RWPE2 (cell line): ENCODE results near the gene KANSL1L.

ENCODE experiments used
- ATAC-seq: fragments of 200-7000 bp; cut with Tn5 transposase; 3 replicates; pipeline ENCODE4 v1.9.1; 2021; ENCODE audit warnings: low read depth
- DNase-seq: peaks from one replicate; pipeline ENCODE4 v3.0.0-alpha.2; 2020; ENCODE audit warnings: low spot score
- H3K27ac ChIP-seq: fragments of 450-650 bp; 2 replicates; pipeline ENCODE4 v1.5.1; 2017; ENCODE audit warnings: mild to moderate bottlenecking; ENCODE audit not compliant: poor library complexity, severe bottlenecking
- H3K27me3 ChIP-seq: fragments of 250-450 bp; sonication (Bioruptor Pico); 2 replicates; pipeline ENCODE4 v1.5.1; 2021; ENCODE audit warnings: mild to moderate bottlenecking, moderate library complexity; ENCODE audit not compliant: insufficient read depth, poor library complexity, severe bottlenecking
- H3K36me3 ChIP-seq: fragments of 250-450 bp; sonication (Bioruptor Pico); 2 replicates; pipeline ENCODE4 v1.5.1; 2020; ENCODE audit warnings: low read depth, mild to moderate bottlenecking, moderate library complexity
- H3K4me1 ChIP-seq: fragments of 250-450 bp; sonication (Bioruptor Pico); 2 replicates; pipeline ENCODE4 v1.5.1; 2021; ENCODE audit warnings: mild to moderate bottlenecking, moderate library complexity; ENCODE audit not compliant: insufficient read depth, poor library complexity, severe bottlenecking
- H3K4me3 ChIP-seq: fragments of 250-450 bp; sonication (Bioruptor Pico); 2 replicates; pipeline ENCODE4 v1.5.1; 2021; ENCODE audit warnings: mild to moderate bottlenecking, moderate library complexity; ENCODE audit not compliant: severe bottlenecking
- H3K9me3 ChIP-seq: fragments of 250-450 bp; sonication (Bioruptor Pico); 2 replicates; pipeline ENCODE4 v1.5.1; 2021; ENCODE audit warnings: mild to moderate bottlenecking, moderate library complexity; ENCODE audit not compliant: severe bottlenecking
- TF ChIP-seq, protein P1 (sequence below): fragments of 450-650 bp; IDR thresholded peaks from one replicate; pipeline ENCODE4 v1.5.1; 2017; ENCODE audit warnings: mild to moderate bottlenecking, moderate library complexity; ENCODE audit not compliant: poor library complexity, severe bottlenecking

KANSL1L gene

DNA sequence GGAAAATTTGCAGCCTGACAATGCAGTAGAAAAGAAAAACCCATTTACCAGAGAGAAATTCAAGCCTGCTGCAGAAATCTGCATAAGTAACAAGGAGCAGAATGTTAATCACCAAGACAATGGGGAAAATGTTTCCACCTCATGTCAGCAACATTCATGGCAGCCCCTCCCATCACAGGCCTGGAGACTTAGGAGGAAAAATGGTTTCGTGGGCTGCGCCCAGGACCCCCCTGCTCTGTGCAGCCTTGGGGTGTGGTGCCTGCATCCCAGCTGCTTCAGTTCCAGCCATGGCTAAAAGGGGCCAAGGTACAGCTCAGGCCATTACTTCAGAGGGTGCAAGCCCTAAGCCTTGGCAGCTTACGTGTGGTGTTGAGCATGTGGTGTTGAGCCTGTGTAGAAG, 115.4 kb downstream of the KANSL1L start:
- no peak for DNase-seq
- ATAC-seq: no peak
- Histone ChIP-seq H3K36me3 (no peaks in the 10 kb centered on the region), H3K4me1 (no peaks in the 10 kb centered on the region), H3K27me3 (no peaks in the 10 kb centered on the region), H3K4me3 (no peak overlapping the region), H3K9me3 (no peaks in the 10 kb centered on the region), H3K27ac (no peak overlapping the region)
- TF ChIP-seq, protein P1, sequence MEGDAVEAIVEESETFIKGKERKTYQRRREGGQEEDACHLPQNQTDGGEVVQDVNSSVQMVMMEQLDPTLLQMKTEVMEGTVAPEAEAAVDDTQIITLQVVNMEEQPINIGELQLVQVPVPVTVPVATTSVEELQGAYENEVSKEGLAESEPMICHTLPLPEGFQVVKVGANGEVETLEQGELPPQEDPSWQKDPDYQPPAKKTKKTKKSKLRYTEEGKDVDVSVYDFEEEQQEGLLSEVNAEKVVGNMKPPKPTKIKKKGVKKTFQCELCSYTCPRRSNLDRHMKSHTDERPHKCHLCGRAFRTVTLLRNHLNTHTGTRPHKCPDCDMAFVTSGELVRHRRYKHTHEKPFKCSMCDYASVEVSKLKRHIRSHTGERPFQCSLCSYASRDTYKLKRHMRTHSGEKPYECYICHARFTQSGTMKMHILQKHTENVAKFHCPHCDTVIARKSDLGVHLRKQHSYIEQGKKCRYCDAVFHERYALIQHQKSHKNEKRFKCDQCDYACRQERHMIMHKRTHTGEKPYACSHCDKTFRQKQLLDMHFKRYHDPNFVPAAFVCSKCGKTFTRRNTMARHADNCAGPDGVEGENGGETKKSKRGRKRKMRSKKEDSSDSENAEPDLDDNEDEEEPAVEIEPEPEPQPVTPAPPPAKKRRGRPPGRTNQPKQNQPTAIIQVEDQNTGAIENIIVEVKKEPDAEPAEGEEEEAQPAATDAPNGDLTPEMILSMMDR: no peak

DNA sequence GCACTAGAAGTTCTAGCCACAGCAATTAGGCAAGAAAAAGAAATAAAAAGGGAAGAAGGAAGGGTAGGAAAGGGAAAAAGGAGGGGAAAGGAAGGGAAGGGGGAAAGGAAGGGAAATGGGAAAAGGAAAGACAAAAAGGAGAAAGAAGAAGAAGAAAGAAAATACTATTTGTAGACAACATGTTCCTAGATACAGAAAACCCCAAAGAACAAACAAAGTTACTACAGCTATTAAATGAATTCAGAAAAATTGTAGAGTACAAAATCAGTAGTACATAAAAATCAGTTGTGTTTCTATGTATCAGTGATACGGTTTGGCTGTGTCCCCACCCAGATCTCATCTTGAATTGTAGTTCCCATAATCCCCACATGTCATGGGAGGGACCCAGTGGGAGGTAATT, 116.5 kb downstream of the KANSL1L start:
- Histone ChIP-seq H3K4me3 (no peak overlapping the region), H3K4me1 (no peaks in the 10 kb centered on the region), H3K9me3 (no peaks in the 10 kb centered on the region), H3K36me3 (no peaks in the 10 kb centered on the region), H3K27me3 (no peaks in the 10 kb centered on the region), H3K27ac (no peak overlapping the region)
- ATAC-seq (no peak), DNase-seq (no peak)
- TF ChIP-seq, protein P1: no peak

DNA sequence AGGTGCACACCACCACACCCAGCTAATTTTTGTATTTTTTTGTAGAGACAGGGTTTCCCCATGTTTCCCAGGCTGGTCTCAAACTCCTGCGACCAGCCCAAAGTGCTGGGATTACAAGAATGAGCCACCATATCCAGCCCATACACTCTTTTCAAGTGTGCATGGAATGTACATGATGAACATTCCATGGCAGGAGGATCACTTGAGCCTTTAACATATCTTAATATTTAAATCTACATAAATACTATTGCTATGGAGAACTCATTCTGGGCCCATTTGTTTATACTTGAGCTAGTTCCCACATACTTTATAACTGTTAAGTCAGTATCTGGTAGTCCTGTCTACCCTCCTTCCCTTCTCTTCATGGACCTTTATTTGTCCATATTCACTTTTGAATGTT, 120.3 kb downstream of the KANSL1L start:
- no peaks in the 10 kb centered on the region for H3K27me3 ChIP-seq
- no peak overlapping the region for H3K27ac ChIP-seq
- H3K36me3 ChIP-seq: no peaks in the 10 kb centered on the region
- H3K9me3 ChIP-seq: no peaks in the 10 kb centered on the region
- no peaks in the 10 kb centered on the region for H3K4me1 ChIP-seq
- ATAC-seq (no peak), DNase-seq (no peak)
- H3K4me3 ChIP-seq: no peak overlapping the region
- TF ChIP-seq, protein P1: no peak

DNA sequence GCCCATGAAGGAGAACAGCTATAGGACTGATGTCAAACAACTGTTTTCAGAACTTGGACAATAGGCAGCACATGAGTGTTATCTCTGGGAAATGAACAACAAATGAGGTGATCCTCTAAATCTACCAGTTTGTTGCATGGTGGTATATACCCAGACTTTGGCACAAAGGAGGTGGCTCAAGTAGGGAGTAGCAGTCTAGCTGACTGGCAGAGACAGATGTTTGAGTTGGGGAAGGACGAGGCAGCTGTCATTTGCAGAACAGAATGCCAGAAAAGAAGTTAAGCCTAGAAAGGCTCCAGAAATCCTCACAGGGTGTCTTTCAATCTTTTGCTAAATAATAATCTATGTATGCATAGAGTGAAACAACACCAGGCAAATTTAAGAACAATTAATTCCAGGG, 121.4 kb downstream of the KANSL1L start:
- Histone ChIP-seq H3K9me3 (no peaks in the 10 kb centered on the region), H3K36me3 (no peaks in the 10 kb centered on the region), H3K4me3 (no peak overlapping the region), H3K4me1 (no peaks in the 10 kb centered on the region), H3K27me3 (no peaks in the 10 kb centered on the region), H3K27ac (no peak overlapping the region)
- DNase-seq: no peak
- TF ChIP-seq, protein P1: no peak
- ATAC-seq: no peak

DNA sequence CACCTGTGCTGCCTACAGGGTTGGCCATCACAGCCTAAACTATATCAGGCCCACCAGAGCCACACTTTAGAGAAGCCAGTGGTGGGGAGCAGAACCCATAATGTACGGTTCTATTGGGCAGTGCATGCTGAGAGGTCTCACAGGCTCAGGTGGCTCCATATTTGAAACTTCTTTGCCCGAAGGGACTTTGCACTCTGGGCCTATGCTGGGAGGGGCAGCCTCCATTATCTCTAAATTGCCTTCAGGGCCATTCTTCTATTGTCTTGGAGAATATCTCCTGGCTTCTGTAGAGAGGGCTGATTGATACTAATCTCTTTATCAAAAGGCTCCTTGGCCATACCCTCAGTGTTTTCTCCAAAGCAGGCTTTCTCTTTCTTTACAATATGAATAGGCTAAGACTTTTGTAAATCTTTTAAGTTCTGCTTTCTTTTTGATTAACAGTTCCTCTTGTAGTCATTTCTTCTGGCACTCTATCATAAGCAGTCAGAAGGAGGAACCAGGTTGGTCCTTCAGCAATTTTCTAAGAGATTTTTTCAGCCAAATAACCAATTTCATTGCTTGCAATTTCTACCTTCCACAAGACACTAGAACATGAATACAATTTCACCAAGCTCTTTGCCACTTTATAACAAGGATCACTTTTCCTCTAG, 124.2 kb downstream of the KANSL1L start:
- DNase-seq (no peak), ATAC-seq (no peak)
- no peaks in the 10 kb centered on the region for H3K9me3 ChIP-seq
- H3K27me3 ChIP-seq: no peaks in the 10 kb centered on the region
- H3K27ac ChIP-seq: no peak overlapping the region
- H3K4me1 ChIP-seq: no peaks in the 10 kb centered on the region
- TF ChIP-seq, protein P1: no peak
- no peak overlapping the region for H3K4me3 ChIP-seq
- no peaks in the 10 kb centered on the region for H3K36me3 ChIP-seq
